ENCODE measurements around the gene UFSP2.

DNA sequence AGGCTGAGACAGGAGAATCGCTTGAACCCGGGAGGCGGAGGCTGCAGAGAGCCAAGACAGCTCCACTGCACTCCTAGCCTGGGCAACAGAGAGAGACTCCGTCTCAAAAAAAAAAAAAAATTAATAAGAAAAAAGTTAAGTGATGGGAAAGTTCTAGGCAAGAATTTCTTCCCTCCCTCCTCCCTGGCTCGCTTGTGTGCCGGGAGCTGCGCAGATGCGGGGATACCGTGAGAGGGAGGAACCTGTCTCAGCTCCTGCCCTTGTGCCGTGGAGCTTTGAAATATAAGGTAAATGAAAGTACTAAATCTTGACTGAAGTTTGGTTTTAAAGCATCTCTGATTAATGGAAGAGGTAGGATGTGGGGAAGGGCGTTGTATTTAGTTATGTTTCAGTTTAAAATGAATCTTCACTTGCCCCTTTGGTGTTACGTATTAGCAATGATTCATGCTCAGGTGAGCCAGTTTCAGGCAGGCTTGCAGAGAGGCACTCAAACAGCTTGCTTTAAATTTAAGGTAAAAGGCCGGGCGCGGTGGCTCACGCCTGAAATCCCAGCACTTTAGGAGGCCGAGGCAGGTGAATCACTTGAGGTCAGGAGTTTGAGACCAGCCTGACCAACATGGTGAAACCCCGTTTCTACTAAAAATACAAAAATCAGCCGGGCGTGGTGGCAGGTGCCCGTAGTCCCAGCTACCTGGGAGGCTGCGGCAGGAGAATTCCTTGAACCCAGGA is 1.4 kb upstream of the UFSP2 start:
- TF ChIP-seq, protein P1, sequence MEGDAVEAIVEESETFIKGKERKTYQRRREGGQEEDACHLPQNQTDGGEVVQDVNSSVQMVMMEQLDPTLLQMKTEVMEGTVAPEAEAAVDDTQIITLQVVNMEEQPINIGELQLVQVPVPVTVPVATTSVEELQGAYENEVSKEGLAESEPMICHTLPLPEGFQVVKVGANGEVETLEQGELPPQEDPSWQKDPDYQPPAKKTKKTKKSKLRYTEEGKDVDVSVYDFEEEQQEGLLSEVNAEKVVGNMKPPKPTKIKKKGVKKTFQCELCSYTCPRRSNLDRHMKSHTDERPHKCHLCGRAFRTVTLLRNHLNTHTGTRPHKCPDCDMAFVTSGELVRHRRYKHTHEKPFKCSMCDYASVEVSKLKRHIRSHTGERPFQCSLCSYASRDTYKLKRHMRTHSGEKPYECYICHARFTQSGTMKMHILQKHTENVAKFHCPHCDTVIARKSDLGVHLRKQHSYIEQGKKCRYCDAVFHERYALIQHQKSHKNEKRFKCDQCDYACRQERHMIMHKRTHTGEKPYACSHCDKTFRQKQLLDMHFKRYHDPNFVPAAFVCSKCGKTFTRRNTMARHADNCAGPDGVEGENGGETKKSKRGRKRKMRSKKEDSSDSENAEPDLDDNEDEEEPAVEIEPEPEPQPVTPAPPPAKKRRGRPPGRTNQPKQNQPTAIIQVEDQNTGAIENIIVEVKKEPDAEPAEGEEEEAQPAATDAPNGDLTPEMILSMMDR (IDR thresholded peaks at IDR 0.05) = no peak
- TF ChIP-seq POLR2A (IDR thresholded peaks at IDR 0.05) (no peak), POLR2AphosphoS5 (IDR thresholded peaks at IDR 0.05) (no peak)

Data from sigmoid colon (tissue), 4 donors.